ENCODE results near the gene KIAA1549. TPM values are rescaled to one million over a fixed set of nuclear protein-coding genes. Genes with fewer than 3 reads are reported as not detected.

KIAA1549 gene
- total and polyA plus RNA-seq, 2 of the 8 experiments (the other 6 are each of a cell fraction or from before 2014, with no cell fraction given) = 6.5 to 17.3 TPM

DNA sequence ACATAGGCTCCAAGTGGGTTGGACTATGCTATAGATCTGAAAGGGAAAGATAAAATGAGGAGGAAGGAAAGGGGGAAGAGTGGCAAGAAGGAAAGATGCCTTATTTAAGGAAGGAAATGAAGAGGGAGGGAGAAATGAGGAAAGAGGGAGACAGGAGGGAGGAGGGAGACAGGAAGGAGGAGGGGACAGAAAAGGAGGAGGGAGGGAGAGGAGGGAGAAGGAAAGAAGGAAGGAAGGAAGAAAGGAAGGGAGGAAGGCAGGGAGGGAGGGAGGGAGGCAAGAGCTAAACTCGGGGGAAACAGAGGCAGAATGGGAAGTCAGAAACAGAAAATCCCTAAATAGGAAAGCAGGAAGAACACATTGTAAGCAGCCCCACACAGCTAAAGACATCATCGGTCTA lies 67.4 kb downstream of the KIAA1549 start:
- Histone ChIP-seq H2BK120ac (replicated peaks; ENCODE audit: low read depth, low read length) (no peak overlapping the region), H3K4ac (replicated peaks; ENCODE audit: insufficient read length, low read depth, low read length) (no peak overlapping the region), H3K36me3 (ENCODE audit: control insufficient read depth in 2 of 4, insufficient read depth in 4 of 4, low read length in 3 of 4) (peaks cover 4 to 26% (median 17%) of the 10 kb centered on the region in 4 experiments; a peak in 6 of 8 replicates), H3K4me1 (replicated peaks in 1 of 4; ENCODE audit: control insufficient read depth in 3 of 4, insufficient read depth in 4 of 4, low read length in 3 of 4) (no peaks in the 10 kb centered on the region), H4K91ac (replicated peaks; ENCODE audit: insufficient read length, low read length) (no peak overlapping the region), H3K23me2 (ENCODE audit: low read depth, low read length) (no peaks in the 10 kb centered on the region; the same call in 1 of the 2 replicates), H4K5ac (ENCODE audit: insufficient read length, low read depth, low read length) (no peak overlapping the region), H3K9ac (replicated peaks in 1 of 4; ENCODE audit: extremely low read depth in 1 of 4, low read depth in 3 of 4, low read length in 3 of 4) (no peak overlapping the region), H2AFZ (ENCODE audit: low read length) (no peak overlapping the region), H3K27me3 (replicated peaks in 1 of 4; ENCODE audit: control insufficient read depth in 3 of 4, extremely low read depth in 1 of 4, insufficient read depth in 3 of 4, low read length in 3 of 4) (no peaks in the 10 kb centered on the region), H4K8ac (ENCODE audit: extremely low read depth, insufficient read depth, low read length) (no peak overlapping the region), H2BK12ac (ENCODE audit: low read depth, low read length) (no peak overlapping the region), H3K23ac (ENCODE audit: insufficient read length) (no peak overlapping the region), H2BK15ac (ENCODE audit: low read length) (no peak overlapping the region), H4K20me1 (replicated peaks in 1 of 2; ENCODE audit: control insufficient read depth in 1 of 2, insufficient read depth in 2 of 2, low read length in 2 of 2) (no peaks in the 10 kb centered on the region), H3K14ac (ENCODE audit: insufficient read length) (no peak overlapping the region), H2AK5ac (ENCODE audit: low read depth, low read length) (no peak overlapping the region), H3K27ac (ENCODE audit: low read depth, low read length) (no peak overlapping the region), H2BK20ac (ENCODE audit: low read length) (no peak overlapping the region), H3K4me2 (ENCODE audit: insufficient read depth in 1 of 2, low read depth in 2 of 2, low read length in 2 of 2) (no peak overlapping the region), H3K79me2 (ENCODE audit: control insufficient read depth in 1 of 2, insufficient read depth in 2 of 2, low read length in 2 of 2) (no peaks in the 10 kb centered on the region), H3K4me3 (ENCODE audit: extremely low read depth in 1 of 4, insufficient read depth in 2 of 4, low read depth in 3 of 4, low read length in 4 of 4) (no peak overlapping the region), H3K18ac (ENCODE audit: extremely low read depth, low read length) (no peak overlapping the region), H3K79me1 (ENCODE audit: low read depth, low read length) (no peaks in the 10 kb centered on the region), H3K56ac (replicated peaks; ENCODE audit: insufficient read length, low read depth, low read length) (no peak overlapping the region), H3K9me3 (ENCODE audit: insufficient read depth in 2 of 2, low read depth in 1 of 2, low read length in 1 of 2) (peaks cover 7 to 9% of the 10 kb centered on the region in 2 experiments), H2BK5ac (ENCODE audit: low read depth, low read length) (no peak overlapping the region; the same call in 1 of the 2 replicates)
- POLR2A ChIA-PET (ENCODE audit: partially characterized antibody) = no interaction called here
- WGBS, 2 experiments (ENCODE audit: extremely low coverage in 1 of 2, insufficient coverage in 1 of 2, insufficient read length in 1 of 2, insufficient replicate concordance in 2 of 2, low coverage in 1 of 2, low lambda C conversion rate in 2 of 2, missing lambda C conversion rate in 1 of 2) = 100% methylated on average over 1 of the region's 2 CpGs; no CpG with 5 or more reads in 1 of the 2 experiments
- no peak for DNase-seq (ENCODE audit: low read depth in 1 of 2, low spot score in 2 of 2)
- TF ChIP-seq JUND (IDR thresholded peaks at IDR 0.05; ENCODE audit: low read length) (no peak), EZH2 (IDR thresholded peaks at IDR 0.05; ENCODE audit: low read depth, low read length, severe bottlenecking) (no peak), EGR1 (IDR thresholded peaks at IDR 0.05; ENCODE audit: borderline replicate concordance, low read depth, low read length) (no peak), PHF8 (conservative IDR thresholded peaks at IDR 0.05; ENCODE audit: low read depth, low read length) (no peak), KDM5A (IDR thresholded peaks at IDR 0.05; ENCODE audit: low read length) (no peak), POLR2AphosphoS5 (IDR thresholded peaks at IDR 0.05; ENCODE audit: low read depth, low read length) (no peak), SP2 (IDR thresholded peaks at IDR 0.05; ENCODE audit: low read length) (no peak), HDAC6 (IDR thresholded peaks at IDR 0.05; ENCODE audit: low read depth, low read length) (no peak), HDAC2 (IDR thresholded peaks at IDR 0.05; ENCODE audit: borderline replicate concordance in 1 of 2, low read depth in 2 of 2, low read length in 2 of 2) (no peak), CHD1 (IDR thresholded peaks at IDR 0.05; ENCODE audit: low read depth, low read length) (no peak), ASH2L (IDR thresholded peaks at IDR 0.05; ENCODE audit: low read length) (no peak), FOSL1 (IDR thresholded peaks at IDR 0.05; ENCODE audit: insufficient read depth, low read depth, low read length) (no peak)
- TF ChIP-seq, protein P1, sequence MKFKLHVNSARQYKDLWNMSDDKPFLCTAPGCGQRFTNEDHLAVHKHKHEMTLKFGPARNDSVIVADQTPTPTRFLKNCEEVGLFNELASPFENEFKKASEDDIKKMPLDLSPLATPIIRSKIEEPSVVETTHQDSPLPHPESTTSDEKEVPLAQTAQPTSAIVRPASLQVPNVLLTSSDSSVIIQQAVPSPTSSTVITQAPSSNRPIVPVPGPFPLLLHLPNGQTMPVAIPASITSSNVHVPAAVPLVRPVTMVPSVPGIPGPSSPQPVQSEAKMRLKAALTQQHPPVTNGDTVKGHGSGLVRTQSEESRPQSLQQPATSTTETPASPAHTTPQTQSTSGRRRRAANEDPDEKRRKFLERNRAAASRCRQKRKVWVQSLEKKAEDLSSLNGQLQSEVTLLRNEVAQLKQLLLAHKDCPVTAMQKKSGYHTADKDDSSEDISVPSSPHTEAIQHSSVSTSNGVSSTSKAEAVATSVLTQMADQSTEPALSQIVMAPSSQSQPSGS (IDR thresholded peaks at IDR 0.05; ENCODE audit: low read length) = no peak
- FAIRE-seq = no peak
- CTCF ChIA-PET (ENCODE audit: partially characterized antibody) = interaction anchor here (0.6 to 0.8 kb wide), 2 partner anchors 28 to 65 kb away, joined by 3 to 5 read pairs; no protein-coding TSS in a partner anchor

Data from H1 (cell line).